HepG2 (cell line): Measurements from ENCODE around the gene APRT. TPM values are rescaled to one million over a fixed set of nuclear protein-coding genes. Genes with fewer than 3 reads are reported as not detected.
A peak's percentile ranks its signal among the peaks of the same experiment; 100 is the strongest.

ENCODE experiments used
- AHR ChIP-seq: IDR thresholded peaks from 2 replicates; pipeline ENCODE4 v1.6.1; 2018; ENCODE audit warnings: missing genetic modification reagents, missing compliant biosample characterization
- CHCHD3 ChIP-seq: sonication (generic); formaldehyde crosslinking; IDR thresholded peaks from 2 replicates; pipeline ENCODE4 v1.8.0; 2022; ENCODE audit warnings: mild to moderate bottlenecking, missing genetic modification reagents, moderate library complexity
- EEA1 ChIP-seq: sonication (generic); formaldehyde crosslinking; IDR thresholded peaks from 2 replicates; pipeline ENCODE4 v1.5.1; 2020; ENCODE audit warnings: mild to moderate bottlenecking, missing genetic modification reagents, borderline replicate concordance
- ERF ChIP-seq: IDR thresholded peaks from 2 replicates; pipeline ENCODE4 v1.6.1; 2018; ENCODE audit warnings: missing biosample characterization, missing genetic modification reagents
- GPBP1L1 ChIP-seq: sonication (generic); formaldehyde crosslinking; IDR thresholded peaks from 2 replicates; pipeline ENCODE4 v1.5.0; 2020; ENCODE audit warnings: mild to moderate bottlenecking, missing genetic modification reagents
- HOMEZ ChIP-seq: IDR thresholded peaks from 2 replicates; pipeline ENCODE4 v1.6.1; 2016; ENCODE audit warnings: low read depth
- LCORL ChIP-seq, 2 experiments: fragments of 450-650 bp in 1 of 2; sonication (generic) in 1 of 2; formaldehyde crosslinking in 1 of 2; IDR thresholded peaks; 2 replicates each; pipeline versions ENCODE4 v1.5.0 to v1.6.1; 2017 to 2020; ENCODE audit warnings: antibody characterized with exemption in 1 of 2, missing genetic modification reagents in 1 of 2
- MXD1 ChIP-seq: sonication (generic); formaldehyde crosslinking; IDR thresholded peaks from 2 replicates; pipeline ENCODE4 v1.4.0; 2020; ENCODE audit warnings: mild to moderate bottlenecking, missing genetic modification reagents
- RFXAP ChIP-seq: sonication (generic); formaldehyde crosslinking; IDR thresholded peaks from 2 replicates; pipeline ENCODE4 v1.4.0; 2020; ENCODE audit warnings: missing genetic modification reagents, borderline replicate concordance
- SNAPC4 ChIP-seq: sonication (generic); formaldehyde crosslinking; IDR thresholded peaks from 2 replicates; pipeline ENCODE4 v1.4.0; 2020; ENCODE audit warnings: mild to moderate bottlenecking, missing genetic modification reagents
- ZBTB33 ChIP-seq: sonication (generic); formaldehyde crosslinking; IDR thresholded peaks from 2 replicates; pipeline ENCODE4 v1.4.0; 2020; ENCODE audit warnings: missing genetic modification reagents
- ZFP62 ChIP-seq: sonication (generic); formaldehyde crosslinking; IDR thresholded peaks from 2 replicates; pipeline ENCODE4 v1.4.0; 2020; ENCODE audit warnings: missing genetic modification reagents
- ZNF552 ChIP-seq: sonication (generic); formaldehyde crosslinking; IDR thresholded peaks from 2 replicates; pipeline ENCODE4 v1.9.0; 2022; ENCODE audit warnings: missing genetic modification reagents, mild to moderate bottlenecking, borderline replicate concordance
- ZNF766 ChIP-seq: sonication (generic); formaldehyde crosslinking; IDR thresholded peaks from 2 replicates; pipeline ENCODE4 v1.5.0; 2020; ENCODE audit warnings: missing genetic modification reagents, borderline replicate concordance
- ZNF772 ChIP-seq: sonication (generic); formaldehyde crosslinking; IDR thresholded peaks from 2 replicates; pipeline ENCODE4 v1.5.0; 2020; ENCODE audit warnings: mild to moderate bottlenecking, missing genetic modification reagents
- ZNF800 ChIP-seq: sonication (generic); formaldehyde crosslinking; IDR thresholded peaks from 2 replicates; pipeline ENCODE4 v1.4.0; 2020; ENCODE audit warnings: missing genetic modification reagents
- polyA plus RNA-seq, 8 experiments: library from polyadenylated mRNA; depleted of rRNA in 3 of 8; stranded (reverse) in 7 of 8; unstranded in 1 of 8; fragments of >200 nt; fragmentation: Illumina TruSeq in 4 of 8; extraction: Trizol in 4 of 8; gene quantifications; 2 replicates each; pipeline versions ENCODE4 v1.2.1 to v1.2.3, GENCODE V29; 2011 to 2016; ENCODE audit warnings: low read depth in 4 of 8, missing spikeins in 1 of 8, mixed read lengths in 1 of 8; ENCODE audit not compliant: insufficient read depth in 1 of 8
- total RNA-seq, 5 experiments: library from RNA; depleted of rRNA; stranded (reverse); fragments of >200 nt; fragmentation: Illumina TruSeq; extraction: Trizol; gene quantifications; 2 replicates each; pipeline ENCODE4 v1.2.3, GENCODE V29; 2016; ENCODE audit warnings: low read depth in 1 of 5

APRT gene
- total and polyA plus RNA-seq, 2 of the 13 experiments (the other 11 are each of a cell fraction or from before 2014, with no cell fraction given) = 155 to 242 TPM

- TF ChIP-seq ZFP62 (CRISPR knock-in tag) (no peak), EEA1 (CRISPR knock-in tag) (no peak), MXD1 (CRISPR knock-in tag) (0 out of 2 replicates have a peak, but pooled peaks have one; percentile 8), LCORL (IDR thresholded peaks at IDR 0.05) (no peak), LCORL (CRISPR knock-in tag; IDR thresholded peaks at IDR 0.05) (peak; percentile 99), ZNF552 (CRISPR knock-in tag) (0 out of 2 replicates have a peak, but pooled peaks have one; percentile 71), AHR (CRISPR knock-in tag) (no peak), ZNF772 (CRISPR knock-in tag) (no peak), ERF (CRISPR knock-in tag) (peak; percentile 94), CHCHD3 (no peak), ZBTB33 (CRISPR knock-in tag) (peak; percentile 71; the same call in 1 of the 2 replicates), HOMEZ (CRISPR knock-in tag) (peak; percentile 77), ZNF800 (CRISPR knock-in tag) (peak; percentile 76; the same call in 1 of the 2 replicates), GPBP1L1 (CRISPR knock-in tag) (no peak), RFXAP (CRISPR knock-in tag) (peak; percentile 85; the same call in 1 of the 2 replicates), SNAPC4 (CRISPR knock-in tag) (no peak), ZNF766 (CRISPR knock-in tag) (0 out of 2 replicates have a peak, but pooled peaks have one; percentile 45)
These were observed 48.1 kb downstream of the APRT start (continued) for GRCh38 chr16:88763502-88764053.
